ENCODE measurements around the gene SPOPL. TPM values are rescaled to one million over a fixed set of nuclear protein-coding genes. Genes with fewer than 3 reads are reported as not detected.
"Not testable (repeated sequence)": the region's sequence is repeated elsewhere in the genome, so short reads cannot be mapped to it uniquely, and the experiment has no call there.

SPOPL gene
- total RNA-seq, 1 experiment from 2014 or later, result 31.6 TPM

- no peak for DNase-seq
- no TSS peak for BruUV-seq (replicated peaks)
- no peak overlapping the region for H3K4me3 ChIP-seq (ENCODE audit: low read depth, low read length)
- H3K27me3 ChIP-seq (replicated peaks; ENCODE audit: control insufficient read depth, insufficient read depth, low read length), result no peaks in the 10 kb centered on the region
- no peak overlapping the region for H3K27ac Mint-ChIP-seq (ENCODE audit: unreplicated experiment)
- peaks cover 7% of the 10 kb centered on the region for H3K4me1 Mint-ChIP-seq (ENCODE audit: low read depth, unreplicated experiment)
- H3K9me3 Mint-ChIP-seq (ENCODE audit: unreplicated experiment), result peaks cover 16% of the 10 kb centered on the region
- peaks cover 10% of the 10 kb centered on the region; the same call in 1 of the 2 replicates for H3K9me3 ChIP-seq
- H3K27me3 Mint-ChIP-seq (ENCODE audit: insufficient read depth, unreplicated experiment), result no peaks in the 10 kb centered on the region
- no peak for TF ChIP-seq CTCF (IDR thresholded peaks at IDR 0.05; ENCODE audit: insufficient read depth in 1 of 2, low read depth in 1 of 2, low read length in 1 of 2, severe bottlenecking in 1 of 2, unreplicated experiment in 1 of 2)
- ChIA-PET CTCF (no interaction called here), POLR2A (no interaction called here)
- H3K4me3 Mint-ChIP-seq (ENCODE audit: unreplicated experiment), result no peak overlapping the region
- H3K4me1 ChIP-seq, result no peaks in the 10 kb centered on the region; the same call in 1 of the 2 replicates
- no peaks in the 10 kb centered on the region; the same call in 1 of the 2 replicates for H3K36me3 ChIP-seq (ENCODE audit: control insufficient read depth, insufficient read depth, low read length)
- intact Hi-C loops (cut with micrococcal nuclease; ENCODE audit: unreplicated experiment), result no loop called here
- peaks cover 35% of the 10 kb centered on the region for H3K36me3 Mint-ChIP-seq (ENCODE audit: insufficient read depth, unreplicated experiment)
Observed at GRCh38 chr2:138522556-138522955, 21.0 kb downstream of the SPOPL start.

DNA sequence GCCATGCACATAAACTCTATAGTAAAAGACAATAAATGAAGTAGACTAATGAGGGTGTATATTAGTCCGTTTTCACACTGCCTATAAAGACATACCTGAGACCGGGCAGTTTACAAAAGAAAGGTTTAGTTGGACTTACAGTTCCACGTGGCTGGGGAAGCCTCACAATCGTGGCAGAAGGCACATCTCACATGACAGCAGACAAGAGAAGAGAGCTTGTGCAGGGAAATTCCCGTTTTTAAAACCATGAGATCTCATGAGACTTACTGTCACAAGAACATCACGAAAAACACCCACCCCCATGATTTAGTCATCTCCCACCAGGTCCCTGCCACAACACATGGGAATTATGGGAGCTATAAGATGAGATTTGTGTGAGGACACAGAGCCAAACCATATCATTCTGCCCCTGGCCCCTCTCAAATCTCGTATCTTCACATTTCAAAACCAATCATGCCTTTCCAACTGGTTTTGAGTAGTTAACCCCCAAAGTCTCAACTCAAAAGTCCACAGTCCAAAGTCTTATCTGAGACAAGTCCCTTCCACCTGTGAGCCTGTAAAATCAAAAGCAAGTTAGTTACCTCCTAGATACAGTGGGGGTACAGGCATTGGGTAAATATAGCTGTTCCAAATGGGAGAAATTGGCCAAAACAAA, 21.6 kb downstream of the SPOPL start:
- POLR2A ChIA-PET; H3K9me3 ChIP-seq; H3K27ac Mint-ChIP-seq (ENCODE audit: unreplicated experiment); H3K27me3 ChIP-seq (replicated peaks; ENCODE audit: control insufficient read depth, insufficient read depth, low read length); intact Hi-C loops (cut with micrococcal nuclease; ENCODE audit: unreplicated experiment); H3K4me1 ChIP-seq; BruUV-seq (replicated peaks); H3K4me1 Mint-ChIP-seq (ENCODE audit: low read depth, unreplicated experiment); H3K36me3 ChIP-seq (ENCODE audit: control insufficient read depth, insufficient read depth, low read length); H3K4me3 Mint-ChIP-seq (ENCODE audit: unreplicated experiment); H3K27me3 Mint-ChIP-seq (ENCODE audit: insufficient read depth, unreplicated experiment); CTCF ChIA-PET; DNase-seq; H3K4me3 ChIP-seq (ENCODE audit: low read depth, low read length): not testable (repeated sequence)
- H3K36me3 Mint-ChIP-seq (ENCODE audit: insufficient read depth, unreplicated experiment), result peaks cover 35% of the 10 kb centered on the region
- peaks cover 16% of the 10 kb centered on the region for H3K9me3 Mint-ChIP-seq (ENCODE audit: unreplicated experiment)

GRCh38 chr2:138523673-138524042, 22.1 kb downstream of the SPOPL start:
- H3K27me3 ChIP-seq (replicated peaks; ENCODE audit: control insufficient read depth, insufficient read depth, low read length); H3K4me1 ChIP-seq; H3K27me3 Mint-ChIP-seq (ENCODE audit: insufficient read depth, unreplicated experiment); intact Hi-C loops (cut with micrococcal nuclease; ENCODE audit: unreplicated experiment); CTCF ChIA-PET; H3K9me3 ChIP-seq; H3K36me3 ChIP-seq (ENCODE audit: control insufficient read depth, insufficient read depth, low read length); H3K4me3 ChIP-seq (ENCODE audit: low read depth, low read length); DNase-seq; H3K4me3 Mint-ChIP-seq (ENCODE audit: unreplicated experiment); H3K4me1 Mint-ChIP-seq (ENCODE audit: low read depth, unreplicated experiment); BruUV-seq (replicated peaks); POLR2A ChIA-PET: not testable (repeated sequence)
- H3K27ac Mint-ChIP-seq (ENCODE audit: unreplicated experiment), result peak overlapping the region; percentile 8
- H3K9me3 Mint-ChIP-seq (ENCODE audit: unreplicated experiment), result peaks cover 16% of the 10 kb centered on the region
- H3K36me3 Mint-ChIP-seq (ENCODE audit: insufficient read depth, unreplicated experiment), result peaks cover 35% of the 10 kb centered on the region

DNA sequence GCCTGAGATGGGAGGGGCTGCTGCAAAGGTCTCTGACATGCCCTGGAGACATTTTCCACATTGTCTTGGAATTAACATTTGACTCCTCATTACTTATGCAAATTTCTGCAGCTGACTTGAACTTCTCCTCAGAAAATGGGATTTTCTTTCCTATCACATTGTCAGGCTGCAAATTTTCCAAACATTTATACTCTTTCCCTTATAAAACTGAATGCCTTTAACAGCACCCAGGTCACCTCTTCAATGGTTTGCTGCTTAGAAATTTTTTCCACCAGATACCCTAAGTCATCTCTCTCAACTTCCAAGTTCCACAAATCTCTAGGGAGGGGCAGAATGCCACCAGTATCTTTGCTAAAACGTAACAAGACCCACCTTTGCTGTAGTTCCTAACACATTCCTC, 22.8 kb downstream of the SPOPL start:
- H3K9me3 ChIP-seq; H3K36me3 ChIP-seq (ENCODE audit: control insufficient read depth, insufficient read depth, low read length); H3K4me1 ChIP-seq; H3K4me1 Mint-ChIP-seq (ENCODE audit: low read depth, unreplicated experiment); H3K27me3 ChIP-seq (replicated peaks; ENCODE audit: control insufficient read depth, insufficient read depth, low read length); BruUV-seq (replicated peaks); intact Hi-C loops (cut with micrococcal nuclease; ENCODE audit: unreplicated experiment); H3K4me3 ChIP-seq (ENCODE audit: low read depth, low read length); CTCF ChIA-PET; DNase-seq; H3K4me3 Mint-ChIP-seq (ENCODE audit: unreplicated experiment); H3K27me3 Mint-ChIP-seq (ENCODE audit: insufficient read depth, unreplicated experiment); POLR2A ChIA-PET: not testable (repeated sequence)
- H3K9me3 Mint-ChIP-seq (ENCODE audit: unreplicated experiment), result peaks cover 16% of the 10 kb centered on the region
- H3K36me3 Mint-ChIP-seq (ENCODE audit: insufficient read depth, unreplicated experiment), result peaks cover 35% of the 10 kb centered on the region
- H3K27ac Mint-ChIP-seq (ENCODE audit: unreplicated experiment), result peak overlapping the region; percentile 8

Data from Caco-2 (cell line).